Dermis blood vessel endothelial cell (primary cell): ENCODE results near the gene SGCE. TPM values are rescaled to one million over a fixed set of nuclear protein-coding genes. Genes with fewer than 3 reads are reported as not detected.
"Not testable (repeated sequence)": the region's sequence is repeated elsewhere in the genome, so short reads cannot be mapped to it uniquely, and the experiment has no call there.

ENCODE experiments used
- DNase-seq: peaks from one replicate; pipeline ENCODE4 v3.0.0; 2010
- total RNA-seq: library from RNA; depleted of rRNA; stranded (reverse); fragments of >200 nt; gene quantifications from 2 replicates; pipeline ENCODE4 v1.2.3, GENCODE V29; 2014

The SGCE gene
- total RNA-seq = 82.5 and 85.4 TPM in 2 replicates

- peak; percentile 87 for DNase-seq
These were observed at the start of gene SGCE for GRCh38 chr7:94655848-94656657. SGCE (minus strand) TSS chr7:94656133; CDS start chr7:94656098, 35 bp downstream.

DNA sequence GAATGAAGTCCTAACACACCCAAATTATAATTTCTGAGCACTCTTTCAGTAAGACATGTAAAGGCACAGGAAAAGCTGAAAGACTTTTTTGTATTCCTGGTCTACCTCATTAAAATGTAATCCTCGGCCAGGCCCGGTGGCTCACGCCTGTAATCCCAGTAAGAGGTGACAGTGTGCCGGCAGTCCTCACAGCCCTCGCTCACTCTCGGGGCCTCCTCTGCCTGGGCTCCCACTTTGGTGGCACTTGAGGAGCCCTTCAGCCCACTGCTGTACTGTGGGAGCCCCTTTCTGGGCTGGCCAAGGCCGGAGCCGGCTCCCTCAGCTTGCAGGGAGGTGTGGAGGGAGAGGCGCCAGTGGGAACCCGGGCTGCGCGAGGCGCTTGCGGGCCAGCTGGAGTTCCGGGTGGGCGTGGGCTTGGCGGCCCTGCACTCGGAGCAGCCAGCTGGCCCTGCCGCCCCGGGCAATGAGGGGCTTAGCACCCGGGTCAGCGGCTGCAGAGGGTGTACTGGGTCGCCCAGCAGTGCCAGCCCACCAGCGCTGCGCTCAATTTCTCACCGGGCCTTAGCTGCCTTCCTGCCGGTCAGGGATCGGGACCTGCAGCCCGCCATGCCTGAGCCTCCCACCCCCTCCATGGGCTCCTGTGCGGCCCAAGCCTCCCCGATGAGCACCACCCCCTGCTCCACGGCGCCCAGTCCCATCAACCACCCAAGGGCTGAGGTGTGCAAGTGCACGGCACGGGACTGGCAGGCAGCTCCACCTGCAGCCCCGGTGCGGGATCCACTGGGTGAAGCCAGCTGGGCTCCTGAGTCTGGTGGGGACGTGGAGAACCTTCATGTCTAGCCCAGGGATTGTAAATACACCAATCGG lies 49.5 kb upstream of the SGCE start:
- not testable (repeated sequence) for DNase-seq

- DNase-seq = peak; percentile 93
These were observed 45.6 kb upstream of the SGCE start for GRCh38 chr7:94701555-94701973.

DNA sequence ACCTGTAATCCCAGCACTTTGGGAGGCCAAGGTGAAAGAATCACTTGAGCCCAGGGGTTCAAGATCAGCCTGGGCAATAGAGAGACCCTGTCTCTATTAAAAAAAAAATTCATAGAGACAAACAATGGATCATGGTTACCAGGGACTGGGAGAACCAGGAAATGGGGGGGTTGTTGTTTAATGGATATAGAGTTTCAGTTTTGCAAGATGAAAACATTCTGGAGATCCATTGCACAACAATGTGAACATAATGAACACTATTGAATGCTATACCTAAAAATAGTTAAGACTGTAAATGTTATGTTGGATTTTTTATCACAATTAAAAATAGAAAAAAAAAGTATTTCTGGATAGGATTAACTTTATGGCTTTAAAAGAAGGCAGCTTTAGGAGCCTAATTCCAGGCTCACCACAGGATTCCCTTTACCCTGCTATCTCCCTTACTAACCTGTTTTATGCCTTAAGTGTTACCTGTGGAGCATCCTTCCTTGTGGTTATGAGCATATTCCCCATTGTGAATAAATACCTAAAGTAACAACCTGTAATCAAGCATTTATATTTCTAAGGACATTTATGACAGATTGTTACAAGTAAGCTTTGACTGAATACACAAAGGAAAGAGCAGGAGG lies 45.1 kb upstream of the SGCE start:
- peak; percentile 30 for DNase-seq

- peak; percentile 89 for DNase-seq
These were observed 42.3 kb upstream of the SGCE start for GRCh38 chr7:94698275-94698674.

DNA sequence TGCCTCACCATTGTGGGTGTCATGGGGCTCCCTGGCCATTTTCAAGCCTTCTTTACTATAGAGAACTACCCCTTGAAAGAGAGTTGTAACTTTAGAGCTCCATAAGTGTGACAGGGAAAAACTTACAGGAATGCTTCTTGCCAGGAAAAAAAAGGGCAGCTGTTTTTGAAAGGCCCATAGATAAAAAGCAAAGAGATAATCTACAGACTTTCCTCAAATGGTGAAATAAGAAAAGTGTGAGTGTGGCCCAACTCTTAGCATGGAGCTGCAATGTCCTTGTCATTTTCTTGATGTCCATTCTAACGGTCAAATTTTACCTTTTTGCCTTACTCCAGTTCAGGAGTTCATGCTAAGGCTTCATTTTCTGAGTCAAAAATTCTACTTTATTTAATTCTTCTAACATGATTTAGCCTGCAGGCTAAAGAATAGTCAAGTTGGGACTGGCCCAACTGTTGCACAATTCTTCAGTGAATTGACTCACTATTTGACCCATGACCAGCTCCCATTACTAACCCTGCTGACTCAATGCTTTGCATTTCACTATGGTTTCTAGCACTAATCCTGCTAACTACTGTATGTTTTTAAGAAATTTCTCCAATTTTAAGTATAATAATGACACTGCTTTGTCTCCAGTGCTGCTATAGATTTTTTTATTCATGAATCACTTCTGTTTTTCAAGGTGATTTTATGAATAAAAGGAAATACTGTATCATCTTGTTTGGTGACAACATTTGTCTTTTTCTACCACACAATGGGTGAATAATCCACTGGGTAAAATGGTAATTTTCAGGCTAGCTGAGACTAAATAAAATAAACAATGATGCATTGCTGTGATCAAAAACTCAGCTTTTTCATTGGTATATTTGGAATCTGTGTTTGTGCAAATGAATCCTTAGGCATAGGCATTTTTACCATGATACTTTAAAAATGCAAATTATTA lies 41.4 kb upstream of the SGCE start:
- peak; percentile 91 for DNase-seq

DNA sequence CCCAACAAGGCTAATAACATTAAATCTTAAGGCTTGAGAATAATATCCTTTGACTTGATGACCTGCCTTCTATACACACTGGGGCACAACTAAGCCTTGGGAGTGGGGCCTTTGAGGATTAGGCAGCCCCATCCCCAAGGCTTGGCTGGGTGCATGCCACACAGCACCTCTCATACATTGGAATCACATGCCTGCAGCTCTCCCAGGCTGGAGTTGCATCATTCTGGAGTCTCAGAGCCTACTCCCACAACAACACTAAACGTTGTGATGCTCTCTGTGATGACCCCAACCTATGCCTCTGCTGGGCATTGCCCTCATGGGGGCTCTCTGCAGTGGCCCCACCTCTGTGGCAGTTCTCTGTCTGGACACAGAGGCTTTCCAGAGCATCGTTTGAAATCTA lies 31.9 kb upstream of the SGCE start:
- DNase-seq = no peak

GRCh38 chr7:94687076-94687475 lies 31.1 kb upstream of the SGCE start:
- DNase-seq = no peak

GRCh38 chr7:94683066-94683465 lies 27.1 kb upstream of the SGCE start:
- DNase-seq = no peak

- no peak for DNase-seq
These were observed 23.4 kb upstream of the SGCE start for GRCh38 chr7:94679358-94679757.

- no peak for DNase-seq
These were observed 20.5 kb upstream of the SGCE start for GRCh38 chr7:94676431-94676830.

DNA sequence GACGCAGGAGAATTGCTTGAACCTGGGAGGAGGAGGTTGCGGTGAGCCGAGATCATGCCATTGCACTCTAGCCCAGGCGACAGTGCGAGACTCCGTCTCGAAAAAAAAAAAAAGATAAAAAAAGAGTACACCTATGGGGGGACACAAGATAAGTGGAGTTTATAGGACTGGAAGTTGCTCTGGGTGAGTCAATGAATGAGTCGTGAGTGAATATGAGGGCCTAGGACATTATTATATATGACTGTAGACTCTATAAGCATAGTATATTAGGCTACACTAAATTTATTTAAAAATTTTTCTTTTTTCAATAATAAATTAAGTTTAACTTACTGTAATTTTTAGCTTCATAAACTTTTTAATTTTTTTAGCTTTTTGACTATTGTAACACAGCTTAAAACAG lies 19.4 kb upstream of the SGCE start:
- no peak for DNase-seq

- no peak for DNase-seq
These were observed 15.7 kb upstream of the SGCE start for GRCh38 chr7:94671444-94672235.

DNA sequence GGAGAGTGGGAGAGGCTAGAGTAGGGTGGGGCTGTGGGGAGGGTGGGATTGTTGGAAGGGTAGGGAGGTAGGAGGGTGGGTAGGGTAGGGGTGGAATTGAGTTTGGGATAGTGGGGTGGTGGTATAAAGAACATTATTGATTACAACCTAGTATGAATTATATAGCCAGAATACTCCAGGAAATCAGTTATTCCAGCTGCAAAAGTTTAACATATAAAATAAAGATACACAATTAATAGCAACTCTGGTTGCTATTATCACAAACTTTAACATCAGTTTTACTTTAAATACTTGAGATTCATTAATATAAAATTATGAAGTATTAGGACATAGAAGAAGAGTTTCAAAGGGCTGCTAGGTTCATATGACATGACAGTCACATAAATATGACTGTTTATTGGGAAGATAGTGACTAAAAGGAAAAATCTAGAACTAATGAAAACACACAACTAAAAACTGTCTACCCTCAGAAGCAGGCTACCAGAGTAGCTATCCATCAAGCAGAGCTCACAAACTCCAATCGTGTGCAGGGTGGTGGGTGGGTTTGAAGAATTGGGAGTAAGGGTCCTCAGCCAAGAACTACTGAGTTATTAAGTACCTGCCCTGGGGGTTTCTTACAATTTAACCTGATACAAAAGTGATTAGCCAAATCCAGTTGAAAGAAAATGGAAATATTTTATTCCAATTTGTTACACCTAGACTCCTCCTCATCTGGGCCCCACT lies 14.0 kb upstream of the SGCE start:
- no peak for DNase-seq

DNA sequence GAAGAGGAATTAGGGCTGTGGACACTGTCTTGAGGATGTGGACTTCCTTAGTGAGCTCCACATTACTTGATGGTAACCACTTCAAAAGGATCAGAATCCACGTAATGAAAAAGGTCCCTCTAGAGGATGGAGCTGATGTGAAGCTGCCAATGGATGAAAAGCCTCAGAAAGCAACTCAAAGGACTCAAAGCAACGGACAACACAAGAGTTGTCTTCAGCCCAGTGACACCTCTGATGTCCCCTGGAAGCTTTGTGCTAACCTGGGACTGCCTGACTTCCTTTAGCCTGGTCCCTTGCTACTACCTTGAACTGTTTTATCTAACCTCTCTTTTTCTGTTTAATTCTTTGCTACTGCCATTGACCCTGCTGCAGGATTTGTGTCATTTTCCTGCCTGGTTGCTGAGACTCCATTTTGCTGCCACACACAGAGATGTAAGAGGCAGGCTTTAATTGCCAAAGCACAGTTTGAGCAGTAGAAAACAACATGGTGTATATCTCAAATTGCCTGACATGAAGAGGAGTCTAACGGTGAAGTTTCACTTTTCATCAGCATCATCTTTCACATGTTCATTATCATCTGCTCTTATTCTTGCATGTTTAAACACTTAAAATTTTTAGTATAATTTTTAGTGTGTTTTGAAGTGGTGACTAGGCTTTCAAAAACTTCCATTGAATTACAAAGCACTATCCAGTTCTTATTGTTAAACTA lies 11.1 kb upstream of the SGCE start:
- DNase-seq = no peak

DNA sequence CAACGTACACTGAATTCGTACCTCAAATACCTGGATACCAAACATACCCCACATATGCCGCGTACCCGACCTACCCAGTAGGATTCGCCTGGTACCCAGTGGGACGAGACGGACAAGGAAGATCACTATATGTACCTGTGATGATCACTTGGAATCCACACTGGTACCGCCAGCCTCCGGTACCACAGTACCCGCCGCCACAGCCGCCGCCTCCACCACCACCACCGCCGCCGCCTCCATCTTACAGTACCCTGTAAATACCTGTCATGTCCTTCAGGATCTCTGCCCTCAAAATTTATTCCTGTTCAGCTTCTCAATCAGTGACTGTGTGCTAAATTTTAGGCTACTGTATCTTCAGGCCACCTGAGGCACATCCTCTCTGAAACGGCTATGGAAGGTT lies 9.5 kb upstream of the SGCE start:
- DNase-seq = no peak

- no peak for DNase-seq
These were observed 8.1 kb upstream of the SGCE start for GRCh38 chr7:94664023-94664422.

- no peak for DNase-seq
These were observed 6.6 kb upstream of the SGCE start for GRCh38 chr7:94662548-94662947.

DNA sequence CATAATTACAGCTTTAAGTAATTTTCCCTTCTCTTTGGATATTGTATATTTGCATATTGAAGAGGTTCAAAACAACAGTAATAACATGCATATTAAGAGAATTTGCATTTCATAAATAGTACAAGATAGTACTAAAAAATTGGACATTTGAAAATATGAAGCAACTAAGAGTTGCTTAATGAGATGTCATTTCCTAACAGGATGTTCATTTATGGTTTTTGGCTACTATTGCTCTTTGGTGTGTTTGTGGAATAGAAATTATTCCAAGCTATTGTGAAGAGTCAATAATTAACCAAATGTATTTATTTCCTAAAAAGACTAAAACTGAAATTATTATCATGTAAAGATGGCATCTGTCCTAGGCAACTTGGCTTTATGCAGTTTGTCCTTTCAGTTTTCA lies 4.1 kb upstream of the SGCE start:
- DNase-seq = peak; percentile 25

DNA sequence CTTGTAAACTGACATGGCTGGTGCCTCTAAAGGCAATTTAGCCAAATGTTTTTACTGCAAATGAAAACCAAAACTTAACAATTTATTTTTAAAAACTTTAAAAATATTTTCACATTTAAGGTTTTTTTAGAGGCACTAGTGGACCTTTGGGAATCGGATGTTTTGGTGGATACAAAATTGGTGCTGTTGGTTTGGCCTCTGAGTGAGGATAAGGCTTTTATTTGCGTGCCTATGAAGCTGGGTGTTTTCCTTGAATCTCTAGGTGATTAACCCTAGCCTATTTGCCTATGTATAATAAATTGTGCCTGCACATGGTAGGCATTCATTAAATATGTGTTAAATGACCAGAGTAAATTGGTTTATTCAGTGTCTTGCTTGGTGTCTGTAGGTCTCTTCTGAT lies 2.9 kb upstream of the SGCE start:
- no peak for DNase-seq
